Breast epithelium (tissue), 4 donors: ENCODE data around the gene PRDM16. TPM values are rescaled to one million over a fixed set of nuclear protein-coding genes. Genes with fewer than 3 reads are reported as not detected.

ENCODE experiments used
- DNase-seq, 2 donors: peaks; one replicate each; pipeline ENCODE4 v3.0.0-alpha.2; 2019; ENCODE audit warnings: low spot score in 2 of 2
- H3K27ac ChIP-seq, 2 donors: fragments of 200-600 bp; sonication (generic) in 1 of 2; one replicate each; pipeline ENCODE4 v1.5.1; 2016 to 2019; ENCODE audit warnings: mild to moderate bottlenecking in 1 of 2
- H3K27me3 ChIP-seq, 2 donors: fragments of 200-600 bp; sonication (generic) in 1 of 2; one replicate each; pipeline versions ENCODE4 v1.5.1 to v1.6.0; 2017 to 2019; ENCODE audit warnings: control low read depth in 1 of 2, mild to moderate bottlenecking in 1 of 2
- H3K36me3 ChIP-seq: fragments of 200-600 bp; one replicate; pipeline ENCODE4 v1.5.1; 2019
- H3K4me1 ChIP-seq, 2 donors: fragments of 200-600 bp; sonication (generic); one replicate each; pipeline ENCODE4 v1.5.1; 2016 to 2019; ENCODE audit warnings: control low read depth in 1 of 2
- H3K4me3 ChIP-seq, 3 donors: fragments of 200-600 bp; sonication (generic); 1 replicate in 2 of 3; 2 replicates in 1 of 3; pipeline ENCODE4 v1.5.1; 2016 to 2019; ENCODE audit warnings: mild to moderate bottlenecking in 3 of 3, moderate library complexity in 2 of 3
- H3K9me3 ChIP-seq, 2 donors: fragments of 200-600 bp; sonication (generic) in 1 of 2; one replicate each; pipeline ENCODE4 v1.5.1; 2016 to 2019; ENCODE audit warnings: control low read depth in 1 of 2
- CTCF ChIP-seq, 3 donors: fragments of 450-650 bp; IDR thresholded peaks; one replicate each; pipeline ENCODE4 v1.5.1; 2016 to 2017; ENCODE audit warnings: antibody characterized with exemption in 3 of 3, mild to moderate bottlenecking in 3 of 3, moderate library complexity in 3 of 3
- POLR2A ChIP-seq: fragments of 450-650 bp; IDR thresholded peaks from one replicate; pipeline ENCODE4 v1.6.1; 2016; ENCODE audit warnings: antibody characterized with exemption, mild to moderate bottlenecking, moderate library complexity
- POLR2AphosphoS5 ChIP-seq, 3 donors: sonication (generic); formaldehyde crosslinking; IDR thresholded peaks; one replicate each; pipeline ENCODE4 v1.6.1; 2017; ENCODE audit warnings: antibody characterized with exemption in 3 of 3
- intact Hi-C: fragments of 100-400 bp; cut with DNase I; formaldehyde crosslinking; loops from one replicate; pipeline ENCODE4 v1.15.1; 2023; ENCODE audit warnings: low total_unique reads
- total RNA-seq, 3 donors: library from RNA; depleted of rRNA; stranded (reverse); fragments of >200 nt; gene quantifications; one replicate each; pipeline ENCODE4 v1.1.0, GENCODE V29; 2016

Gene PRDM16
- total RNA-seq, 3 donors from 2014 or later: 0.48 to 3.8 (median 3.6) TPM

- no peaks in the 10 kb centered on the region for H3K36me3 ChIP-seq
- no peaks in the 10 kb centered on the region for H3K9me3 ChIP-seq
- intact Hi-C loops: no loop called here
- TF ChIP-seq POLR2AphosphoS5 (IDR thresholded peaks at IDR 0.05): no peak
- TF ChIP-seq CTCF (IDR thresholded peaks at IDR 0.05): no peak
- TF ChIP-seq POLR2A: no peak
- H3K4me3 ChIP-seq: no peak overlapping the region
- no peaks in the 10 kb centered on the region for H3K4me1 ChIP-seq
- no peak overlapping the region for H3K27ac ChIP-seq
- peaks cover 0 to 34% of the 10 kb centered on the region in 2 donors for H3K27me3 ChIP-seq
- no peak for DNase-seq
Measured at GRCh38 chr1:3327936-3328590, 259.1 kb downstream of the PRDM16 start.

GRCh38 chr1:3329640-3330281, 260.8 kb downstream of the PRDM16 start:
- Histone ChIP-seq H3K36me3 (no peaks in the 10 kb centered on the region), H3K27me3 (peaks cover 0 to 27% of the 10 kb centered on the region in 2 donors), H3K27ac (no peak overlapping the region), H3K4me3 (no peak overlapping the region), H3K4me1 (no peaks in the 10 kb centered on the region), H3K9me3 (no peaks in the 10 kb centered on the region)
- no peak for DNase-seq
- intact Hi-C loops: no loop called here
- TF ChIP-seq CTCF (IDR thresholded peaks at IDR 0.05) (no peak), POLR2A (no peak)

GRCh38 chr1:3330771-3331245, 261.8 kb downstream of the PRDM16 start:
- intact Hi-C loops: no loop called here
- no peaks in the 10 kb centered on the region for H3K4me1 ChIP-seq
- TF ChIP-seq POLR2AphosphoS5 (IDR thresholded peaks at IDR 0.05): no peak
- no peak for TF ChIP-seq POLR2A
- no peak for TF ChIP-seq CTCF (IDR thresholded peaks at IDR 0.05)
- no peak for DNase-seq
- H3K27me3 ChIP-seq: peaks cover 0 to 18% of the 10 kb centered on the region in 2 donors
- no peaks in the 10 kb centered on the region for H3K36me3 ChIP-seq
- no peak overlapping the region for H3K4me3 ChIP-seq
- H3K27ac ChIP-seq: no peak overlapping the region
- no peaks in the 10 kb centered on the region for H3K9me3 ChIP-seq

DNA sequence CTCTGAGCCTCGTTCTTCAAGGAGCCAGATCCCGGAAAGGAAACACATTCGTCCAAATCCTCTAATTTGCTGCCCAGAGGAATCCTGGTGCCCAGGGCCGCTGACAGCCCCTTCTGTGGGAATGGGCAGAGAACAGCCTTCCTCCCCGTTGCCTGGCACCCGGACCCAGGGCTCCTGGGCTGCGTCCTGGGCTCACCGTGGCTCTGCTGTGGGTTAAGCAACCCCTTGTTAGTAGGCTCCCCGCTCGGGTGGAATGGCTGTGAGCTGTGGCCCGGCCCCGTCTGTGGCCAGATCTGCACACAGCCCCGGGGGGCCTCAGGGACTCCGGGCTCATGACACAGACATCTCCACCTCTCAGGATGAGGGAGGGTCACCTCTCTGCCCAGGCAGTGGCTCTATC, 262.6 kb downstream of the PRDM16 start:
- Histone ChIP-seq H3K9me3 (no peaks in the 10 kb centered on the region), H3K27ac (no peak overlapping the region), H3K27me3 (peaks cover 0 to 16% of the 10 kb centered on the region in 2 donors), H3K36me3 (no peaks in the 10 kb centered on the region), H3K4me3 (no peak overlapping the region), H3K4me1 (no peaks in the 10 kb centered on the region)
- intact Hi-C loops: no loop called here
- TF ChIP-seq POLR2AphosphoS5 (IDR thresholded peaks at IDR 0.05): no peak
- TF ChIP-seq POLR2A: no peak
- TF ChIP-seq CTCF (IDR thresholded peaks at IDR 0.05): no peak
- no peak for DNase-seq

DNA sequence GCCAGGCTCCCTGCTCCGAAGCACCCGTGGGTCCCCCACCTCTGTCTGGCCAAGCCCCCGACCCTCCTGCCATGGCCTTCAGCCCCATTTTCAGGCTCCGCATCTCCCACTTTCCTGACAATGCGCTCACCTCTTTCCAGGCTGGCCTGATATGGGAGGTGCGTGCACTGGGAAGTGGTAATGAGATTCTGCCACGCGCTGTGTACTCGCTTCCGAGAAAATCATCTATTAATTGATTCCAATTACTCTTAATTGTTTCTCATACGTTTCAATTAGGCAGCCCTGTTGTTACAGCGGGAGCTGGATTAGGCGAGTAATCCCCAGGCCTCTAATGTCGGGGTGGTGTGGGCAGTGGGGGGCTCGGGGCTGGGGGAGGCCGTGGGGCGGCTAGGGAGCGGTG, 263.0 kb downstream of the PRDM16 start:
- Histone ChIP-seq H3K36me3 (no peaks in the 10 kb centered on the region), H3K4me3 (no peak overlapping the region), H3K4me1 (no peaks in the 10 kb centered on the region), H3K9me3 (no peaks in the 10 kb centered on the region), H3K27me3 (peaks cover 0 to 16% of the 10 kb centered on the region in 2 donors), H3K27ac (no peak overlapping the region)
- no peak for DNase-seq
- TF ChIP-seq POLR2AphosphoS5 (IDR thresholded peaks at IDR 0.05): no peak
- no peak for TF ChIP-seq CTCF (IDR thresholded peaks at IDR 0.05)
- TF ChIP-seq POLR2A: no peak
- intact Hi-C loops: loop anchor here (2.0 kb wide), 1 partner anchor 51 kb away; no protein-coding TSS in a partner anchor
